GM12873 (cell line): ENCODE data around the gene MTHFD1L.

Experiments used
- CTCF ChIP-seq: IDR thresholded peaks from 2 replicates; pipeline ENCODE4 v1.5.1; 2012; ENCODE audit warnings: low read depth, mild to moderate bottlenecking, moderate library complexity, low read length, control low read depth; ENCODE audit not compliant: insufficient read depth; ENCODE audit errors: missing control alignments

The MTHFD1L gene

GRCh38 chr6:151018911-151019782 is 153.6 kb downstream of the MTHFD1L start:
- no peak for TF ChIP-seq CTCF

- TF ChIP-seq CTCF = no peak
Observed at GRCh38 chr6:151021896-151022295, 156.4 kb downstream of the MTHFD1L start.

- TF ChIP-seq CTCF = no peak
Observed at GRCh38 chr6:151022492-151022891, 157.0 kb downstream of the MTHFD1L start.

DNA sequence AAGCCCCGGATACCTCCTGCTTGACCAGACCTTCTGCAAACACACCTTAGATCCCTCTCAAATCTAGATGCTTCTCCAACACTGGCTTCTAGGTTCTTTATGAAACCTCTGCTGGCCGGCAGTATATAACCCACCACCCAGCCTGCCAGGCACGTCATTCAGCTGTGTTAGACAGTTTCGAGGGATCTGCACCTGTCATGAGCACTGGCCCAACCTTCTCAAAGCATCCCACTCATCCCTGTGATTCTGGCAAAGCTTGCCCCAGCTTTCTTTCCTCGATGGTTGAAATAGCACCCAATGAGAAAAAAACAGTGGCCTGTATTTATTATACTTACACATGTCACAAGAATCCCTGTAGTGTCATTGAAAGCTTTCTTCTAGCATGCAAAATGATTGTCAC is 157.8 kb downstream of the MTHFD1L start:
- no peak for TF ChIP-seq CTCF

DNA sequence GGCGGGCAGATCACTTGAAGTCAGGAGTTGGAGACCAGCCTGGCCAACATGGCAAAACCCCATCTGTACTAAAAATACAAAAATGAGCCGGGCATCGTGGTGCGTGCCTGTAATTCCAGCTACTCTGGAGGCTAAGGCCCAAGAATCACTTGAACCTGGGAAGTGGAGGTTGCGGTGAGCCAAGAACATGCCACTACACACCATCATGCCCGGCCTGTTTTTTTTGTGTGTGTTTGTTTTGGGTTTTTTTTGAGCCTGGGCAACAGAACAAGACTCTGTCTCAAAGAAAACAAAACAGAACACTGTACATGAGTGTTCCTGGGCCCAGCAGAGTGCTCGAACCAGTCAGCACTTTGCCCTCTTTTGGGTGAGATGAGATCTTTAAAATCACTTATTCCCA is 159.1 kb downstream of the MTHFD1L start:
- no peak for TF ChIP-seq CTCF

DNA sequence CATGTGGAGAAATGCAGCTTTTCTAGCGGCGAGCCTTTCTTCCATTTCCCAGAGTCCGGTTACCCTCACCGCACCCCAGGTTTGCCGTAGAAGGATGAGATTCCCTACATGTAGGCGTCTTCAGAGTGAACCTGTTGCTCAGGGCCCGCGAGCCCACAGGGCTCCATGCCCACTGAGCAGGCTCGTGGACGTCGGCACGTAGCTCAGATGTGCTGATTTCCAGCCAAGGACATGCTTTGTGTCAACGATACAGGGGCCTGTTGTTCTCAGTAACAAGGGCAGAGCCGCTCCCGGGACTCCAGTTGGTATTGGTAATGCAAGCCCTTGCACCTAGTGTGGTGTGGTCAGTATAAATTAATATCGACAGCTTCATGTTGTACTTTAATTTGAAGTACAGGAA is 159.6 kb downstream of the MTHFD1L start:
- TF ChIP-seq CTCF = no peak

DNA sequence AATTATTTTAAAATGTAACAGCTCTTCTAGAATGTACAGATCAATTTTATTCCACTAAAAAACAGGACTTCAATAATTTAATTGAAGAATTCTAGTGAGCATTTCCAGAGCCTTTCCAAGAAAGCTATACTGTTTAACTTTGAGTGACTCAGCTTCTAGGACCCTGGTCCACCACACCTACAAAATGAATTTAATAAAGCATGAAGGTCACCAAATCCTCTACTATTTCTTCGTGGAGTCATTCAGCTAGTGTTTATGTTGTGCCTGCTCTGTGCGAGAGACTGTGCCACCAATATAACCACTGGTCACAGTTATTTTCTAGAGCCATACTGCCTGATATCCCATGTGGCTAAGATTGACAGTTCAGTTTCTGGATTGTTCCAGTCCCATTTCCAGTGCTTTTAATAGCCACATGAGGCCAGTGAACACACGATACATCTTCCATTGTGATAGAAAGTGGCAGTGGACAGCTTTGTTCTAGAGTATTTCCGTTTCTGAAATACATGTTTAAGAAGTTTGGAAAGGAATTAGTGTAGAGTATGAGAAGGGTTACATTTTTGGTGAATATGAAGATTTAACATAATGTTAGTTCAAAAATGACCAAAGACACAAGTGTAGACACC is 160.7 kb downstream of the MTHFD1L start:
- no peak for TF ChIP-seq CTCF
